Caco-2 (cell line): ENCODE results near the gene MRM1. TPM values are rescaled to one million over a fixed set of nuclear protein-coding genes. Genes with fewer than 3 reads are reported as not detected.
A peak's percentile ranks its signal among the peaks of the same experiment; 100 is the strongest.

Experiments
- BruUV-seq: library from RNA; stranded (reverse); fragments of 400-500 nt; replicated peaks from 2 replicates; lab custom pipeline; 2021; lab: Mats Ljungman, UMichigan
- CTCF ChIA-PET: fragments of 300-600 bp; sonication (Branson Sonifier 250); formaldehyde crosslinking; loops from one replicate; lab custom pipeline; 2022; ENCODE audit warnings: antibody characterized with exemption; lab: Charles Lee
- POLR2A ChIA-PET: fragments of 300-600 bp; sonication (Branson Sonifier 250); formaldehyde crosslinking; loops from one replicate; lab custom pipeline; 2022; ENCODE audit warnings: antibody characterized with exemption; lab: Charles Lee
- DNase-seq, 2 experiments: peaks; one replicate each; pipeline versions ENCODE4 v3.0.0 to v3.0.0-alpha.2; 2020 to 2022
- H3K27me3 ChIP-seq: replicated peaks from 2 replicates; pipeline ENCODE4 v1.6.0; 2011; ENCODE audit warnings: low read length; ENCODE audit not compliant: control insufficient read depth, insufficient read depth
- H3K36me3 ChIP-seq: 2 replicates; pipeline ENCODE4 v1.5.1; 2011; ENCODE audit warnings: low read length; ENCODE audit not compliant: control insufficient read depth, insufficient read depth
- H3K4me1 ChIP-seq: fragments of 250-450 bp; sonication (Bioruptor Pico); 2 replicates; pipeline ENCODE4 v1.5.1; 2020; ENCODE audit warnings: mild to moderate bottlenecking
- H3K4me3 ChIP-seq: 2 replicates; pipeline ENCODE4 v1.5.1; 2011; ENCODE audit warnings: low read depth, mild to moderate bottlenecking, control low read depth, low read length
- H3K9me3 ChIP-seq: fragments of 250-450 bp; sonication (Bioruptor Pico); 2 replicates; pipeline ENCODE4 v1.5.1; 2020; ENCODE audit warnings: mild to moderate bottlenecking, moderate library complexity
- H3K27ac Mint-ChIP-seq: one replicate; pipeline ENCODE4 v1.8.0; 2022; ENCODE audit warnings: mixed read lengths; ENCODE audit not compliant: unreplicated experiment
- H3K27me3 Mint-ChIP-seq: one replicate; pipeline ENCODE4 v1.8.0; 2022; ENCODE audit warnings: mixed read lengths; ENCODE audit not compliant: insufficient read depth, unreplicated experiment
- H3K36me3 Mint-ChIP-seq: one replicate; pipeline ENCODE4 v1.8.0; 2022; ENCODE audit warnings: mild to moderate bottlenecking, mixed read lengths; ENCODE audit not compliant: insufficient read depth, unreplicated experiment
- H3K4me1 Mint-ChIP-seq: one replicate; pipeline ENCODE4 v1.8.0; 2022; ENCODE audit warnings: low read depth, mixed read lengths; ENCODE audit not compliant: unreplicated experiment
- H3K4me3 Mint-ChIP-seq: one replicate; pipeline ENCODE4 v1.8.0; 2022; ENCODE audit warnings: mild to moderate bottlenecking, moderate library complexity, mixed read lengths; ENCODE audit not compliant: unreplicated experiment
- H3K9me3 Mint-ChIP-seq: one replicate; pipeline ENCODE4 v1.8.0; 2022; ENCODE audit warnings: mixed read lengths; ENCODE audit not compliant: unreplicated experiment
- CTCF ChIP-seq, 2 experiments: fragments of 200-600 bp in 1 of 2; IDR thresholded peaks; 1 replicate in 1 of 2; 2 replicates in 1 of 2; pipeline versions ENCODE4 v1.5.1 to v1.8.0; 2011 to 2022; ENCODE audit warnings: antibody characterized with exemption in 1 of 2, control low read depth in 1 of 2, inconsistent platforms in 1 of 2, low read depth in 1 of 2, low read length in 1 of 2, mild to moderate bottlenecking in 1 of 2, moderate library complexity in 1 of 2; ENCODE audit not compliant: insufficient read depth in 1 of 2, severe bottlenecking in 1 of 2, unreplicated experiment in 1 of 2
- intact Hi-C: fragments of 100-400 bp; cut with micrococcal nuclease; formaldehyde crosslinking; loops from one replicate; pipeline ENCODE4 v1.10.0; 2022; ENCODE audit not compliant: unreplicated experiment
- total RNA-seq: library from RNA; stranded (reverse); gene quantifications from 2 replicates; pipeline ENCODE4 v1.2.3, GENCODE V29; 2022

Gene MRM1
- total RNA-seq, 1 experiment from 2014 or later, result 9.3 TPM

DNA sequence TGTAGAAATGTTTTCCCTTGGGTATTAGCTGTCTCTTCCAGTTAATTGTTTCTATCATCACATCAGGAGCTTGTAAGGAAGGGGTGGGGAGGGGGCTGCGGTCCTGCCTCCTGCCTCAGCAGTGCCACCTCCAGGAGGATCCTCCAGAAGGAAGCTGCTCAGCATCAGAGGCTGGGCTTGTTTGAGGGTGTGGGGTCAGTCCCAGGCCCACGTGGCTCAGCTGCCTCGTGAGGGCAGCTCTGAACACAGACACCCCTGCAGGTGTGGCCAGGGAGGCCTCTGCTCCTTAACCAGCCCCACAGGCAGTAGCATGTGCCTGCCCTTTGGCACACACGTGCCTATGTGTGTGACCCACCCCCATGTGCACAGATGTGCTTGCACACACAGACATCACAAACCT is 46.3 kb downstream of the MRM1 start:
- H3K9me3 ChIP-seq, result no peaks in the 10 kb centered on the region
- intact Hi-C loops, result no loop called here
- H3K4me3 ChIP-seq, result no peak overlapping the region
- H3K4me1 ChIP-seq, result no peaks in the 10 kb centered on the region
- Mint-ChIP-seq H3K9me3 (no peaks in the 10 kb centered on the region), H3K27ac (no peak overlapping the region), H3K36me3 (no peaks in the 10 kb centered on the region), H3K4me3 (no peak overlapping the region), H3K4me1 (no peaks in the 10 kb centered on the region), H3K27me3 (peaks cover 36% of the 10 kb centered on the region)
- no TSS peak for BruUV-seq
- TF ChIP-seq CTCF (IDR thresholded peaks at IDR 0.05; ENCODE audit: insufficient read depth in 1 of 2, low read depth in 1 of 2, low read length in 1 of 2, severe bottlenecking in 1 of 2, unreplicated experiment in 1 of 2), result peak in 1 of 2 experiments; percentile 35
- ChIA-PET CTCF (interaction anchor here (0.6 kb wide), 1 partner anchor 155 kb away, joined by 3 read pairs; no protein-coding TSS in a partner anchor), POLR2A (no interaction called here)
- peak in 1 of 2 experiments; percentile 30 for DNase-seq
- 0 out of 2 replicates have a peak, but pooled peaks cover 3% of the 10 kb centered on the region for H3K27me3 ChIP-seq
- no peaks in the 10 kb centered on the region for H3K36me3 ChIP-seq

DNA sequence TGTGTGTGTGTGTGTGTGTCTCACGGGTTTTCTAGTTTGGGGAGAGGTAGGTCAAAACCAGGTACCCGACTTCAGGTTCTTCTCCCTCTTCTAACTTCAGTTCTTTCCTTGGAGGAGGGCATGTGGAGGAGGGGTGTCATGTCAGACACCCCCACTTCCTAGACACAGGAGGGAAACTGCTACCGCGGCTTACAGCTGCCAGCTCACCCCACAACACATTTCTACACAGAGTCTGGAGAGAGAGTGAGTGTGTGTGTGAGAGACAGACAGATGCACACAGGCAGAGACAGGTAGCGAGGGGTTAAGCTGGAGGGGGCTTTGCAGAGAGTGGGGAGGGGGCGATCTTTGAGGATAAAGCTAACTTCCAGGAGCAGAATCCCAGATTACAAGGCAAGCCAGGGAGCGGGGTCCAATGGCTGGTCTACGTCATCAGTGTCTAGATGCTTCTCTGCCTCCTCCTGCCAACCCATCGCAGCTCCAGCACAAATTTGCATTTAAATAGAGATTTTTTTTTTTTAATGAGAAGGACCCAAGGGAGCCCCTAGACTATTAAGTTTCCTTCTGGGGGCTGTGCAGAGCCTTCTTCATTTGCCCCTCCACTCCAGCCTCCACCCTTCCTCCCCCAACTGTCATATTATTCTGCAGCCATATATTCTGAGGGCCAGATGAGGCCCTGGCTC is 48.9 kb downstream of the MRM1 start:
- H3K27me3 Mint-ChIP-seq, result peaks cover 25% of the 10 kb centered on the region
- H3K27ac Mint-ChIP-seq, result no peak overlapping the region
- intact Hi-C loops, result no loop called here
- no peaks in the 10 kb centered on the region for H3K9me3 Mint-ChIP-seq
- no peaks in the 10 kb centered on the region for H3K36me3 ChIP-seq
- no peaks in the 10 kb centered on the region for H3K9me3 ChIP-seq
- no peaks in the 10 kb centered on the region for H3K36me3 Mint-ChIP-seq
- no peaks in the 10 kb centered on the region for H3K4me1 ChIP-seq
- H3K4me3 ChIP-seq, result no peak overlapping the region
- no peaks in the 10 kb centered on the region for H3K4me1 Mint-ChIP-seq
- no peak for TF ChIP-seq CTCF (IDR thresholded peaks at IDR 0.05; ENCODE audit: insufficient read depth in 1 of 2, low read depth in 1 of 2, low read length in 1 of 2, severe bottlenecking in 1 of 2, unreplicated experiment in 1 of 2)
- H3K4me3 Mint-ChIP-seq, result no peak overlapping the region
- H3K27me3 ChIP-seq, result 0 out of 2 replicates have a peak, but pooled peaks cover 1% of the 10 kb centered on the region
- CTCF ChIA-PET, result no interaction called here
- no peak for DNase-seq
- POLR2A ChIA-PET, result no interaction called here
- BruUV-seq, result no TSS peak

DNA sequence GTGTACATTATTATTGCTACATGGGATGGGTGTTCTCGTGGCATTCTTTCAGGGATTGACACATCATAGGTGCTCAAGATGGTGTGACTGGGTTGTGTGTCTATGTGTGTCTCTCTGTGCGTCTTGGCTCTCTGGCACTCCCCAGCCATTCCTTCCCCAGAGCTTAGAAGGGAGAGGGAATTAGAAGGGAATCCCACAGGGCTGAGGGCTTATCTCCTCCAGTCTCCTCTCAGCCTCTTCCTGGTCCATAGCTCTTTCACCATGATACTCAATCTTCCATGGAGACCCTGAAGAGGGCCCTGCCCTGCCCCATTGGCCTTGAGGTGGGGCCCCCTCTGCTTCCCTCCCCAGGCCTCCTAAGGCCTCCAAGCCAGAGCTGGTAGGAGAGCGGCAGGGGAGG is 52.0 kb downstream of the MRM1 start:
- no peak for TF ChIP-seq CTCF (IDR thresholded peaks at IDR 0.05; ENCODE audit: insufficient read depth in 1 of 2, low read depth in 1 of 2, low read length in 1 of 2, severe bottlenecking in 1 of 2, unreplicated experiment in 1 of 2)
- Mint-ChIP-seq H3K27me3 (peaks cover 12% of the 10 kb centered on the region), H3K36me3 (no peaks in the 10 kb centered on the region), H3K4me3 (no peak overlapping the region), H3K4me1 (no peaks in the 10 kb centered on the region), H3K27ac (no peak overlapping the region), H3K9me3 (no peaks in the 10 kb centered on the region)
- H3K4me1 ChIP-seq, result no peaks in the 10 kb centered on the region
- DNase-seq, result no peak
- BruUV-seq, result no TSS peak
- no peak overlapping the region for H3K4me3 ChIP-seq
- no peaks in the 10 kb centered on the region for H3K36me3 ChIP-seq
- no peaks in the 10 kb centered on the region for H3K9me3 ChIP-seq
- CTCF ChIA-PET, result interaction anchor here (1.1 kb wide), 1 partner anchor 15 kb away, joined by 3 read pairs; no protein-coding TSS in a partner anchor
- peaks cover 3% of the 10 kb centered on the region; the same call in 1 of the 2 replicates for H3K27me3 ChIP-seq
- POLR2A ChIA-PET, result no interaction called here
- intact Hi-C loops, result no loop called here
